Astrocyte of the cerebellum (primary cell): ENCODE results near the gene LRRC19.

Experiments
- DNase-seq: peaks from one replicate; pipeline ENCODE4 v3.0.0-alpha.2; 2011; ENCODE audit warnings: low read depth
- H3K4me3 ChIP-seq: 2 replicates; pipeline ENCODE4 v1.5.1; 2011; ENCODE audit warnings: mild to moderate bottlenecking, low read depth, low read length, moderate library complexity
- in situ Hi-C: cut with HindIII; loops from 2 replicates; pipeline ENCODE4 v1.10.0; 2017; ENCODE audit warnings: low sequenced_read_pairs
- TF ChIP-seq, protein P1 (sequence below): IDR thresholded peaks from 2 replicates; pipeline ENCODE4 v1.5.1; 2012; ENCODE audit warnings: low read length, low read depth, moderate library complexity, mild to moderate bottlenecking; ENCODE audit errors: missing control alignments

Gene LRRC19

DNA sequence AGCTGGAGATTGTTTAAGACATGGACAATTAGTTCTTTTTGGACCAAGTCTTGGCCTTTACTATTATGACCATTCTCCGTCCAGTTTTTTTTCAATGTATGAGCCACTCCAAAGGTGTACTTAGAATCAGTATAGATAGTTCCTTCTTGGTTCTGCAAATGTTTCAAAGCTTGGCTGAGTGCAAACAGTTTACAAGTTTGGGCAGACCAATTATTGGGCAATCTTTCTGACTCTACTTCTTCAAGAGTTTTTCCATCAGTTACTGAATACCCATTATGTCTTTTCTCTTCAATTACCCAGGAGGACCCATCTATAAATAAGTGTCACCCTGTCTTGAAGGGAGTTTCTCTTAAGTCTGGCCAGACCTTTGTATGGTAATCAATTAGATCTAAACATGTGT lies 33.8 kb downstream of the LRRC19 start:
- TF ChIP-seq, protein P1, sequence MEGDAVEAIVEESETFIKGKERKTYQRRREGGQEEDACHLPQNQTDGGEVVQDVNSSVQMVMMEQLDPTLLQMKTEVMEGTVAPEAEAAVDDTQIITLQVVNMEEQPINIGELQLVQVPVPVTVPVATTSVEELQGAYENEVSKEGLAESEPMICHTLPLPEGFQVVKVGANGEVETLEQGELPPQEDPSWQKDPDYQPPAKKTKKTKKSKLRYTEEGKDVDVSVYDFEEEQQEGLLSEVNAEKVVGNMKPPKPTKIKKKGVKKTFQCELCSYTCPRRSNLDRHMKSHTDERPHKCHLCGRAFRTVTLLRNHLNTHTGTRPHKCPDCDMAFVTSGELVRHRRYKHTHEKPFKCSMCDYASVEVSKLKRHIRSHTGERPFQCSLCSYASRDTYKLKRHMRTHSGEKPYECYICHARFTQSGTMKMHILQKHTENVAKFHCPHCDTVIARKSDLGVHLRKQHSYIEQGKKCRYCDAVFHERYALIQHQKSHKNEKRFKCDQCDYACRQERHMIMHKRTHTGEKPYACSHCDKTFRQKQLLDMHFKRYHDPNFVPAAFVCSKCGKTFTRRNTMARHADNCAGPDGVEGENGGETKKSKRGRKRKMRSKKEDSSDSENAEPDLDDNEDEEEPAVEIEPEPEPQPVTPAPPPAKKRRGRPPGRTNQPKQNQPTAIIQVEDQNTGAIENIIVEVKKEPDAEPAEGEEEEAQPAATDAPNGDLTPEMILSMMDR: no peak
- H3K4me3 ChIP-seq: no peak overlapping the region
- no peak for DNase-seq
- in situ Hi-C loops: no loop called here

DNA sequence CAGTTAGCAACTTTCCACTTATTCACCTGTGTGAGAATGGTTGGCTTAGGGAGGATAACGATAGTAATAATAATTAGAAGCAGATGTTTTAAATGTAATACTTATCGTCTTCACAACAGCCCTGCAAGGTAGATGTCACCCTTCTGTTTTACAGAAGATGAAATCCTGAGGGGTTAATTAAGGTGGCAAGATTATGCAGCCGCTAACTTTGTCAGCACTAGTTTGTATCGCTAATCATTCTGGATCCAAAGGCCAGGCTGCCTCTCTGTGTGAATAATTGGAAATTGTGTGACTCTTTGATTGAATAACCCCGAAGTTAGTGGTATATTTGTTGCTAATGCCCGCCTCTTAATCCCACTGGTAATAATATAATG lies 48.6 kb downstream of the LRRC19 start:
- in situ Hi-C loops: no loop called here
- peak overlapping the region; percentile 64 for H3K4me3 ChIP-seq
- no peak for DNase-seq
- TF ChIP-seq, protein P1: no peak

DNA sequence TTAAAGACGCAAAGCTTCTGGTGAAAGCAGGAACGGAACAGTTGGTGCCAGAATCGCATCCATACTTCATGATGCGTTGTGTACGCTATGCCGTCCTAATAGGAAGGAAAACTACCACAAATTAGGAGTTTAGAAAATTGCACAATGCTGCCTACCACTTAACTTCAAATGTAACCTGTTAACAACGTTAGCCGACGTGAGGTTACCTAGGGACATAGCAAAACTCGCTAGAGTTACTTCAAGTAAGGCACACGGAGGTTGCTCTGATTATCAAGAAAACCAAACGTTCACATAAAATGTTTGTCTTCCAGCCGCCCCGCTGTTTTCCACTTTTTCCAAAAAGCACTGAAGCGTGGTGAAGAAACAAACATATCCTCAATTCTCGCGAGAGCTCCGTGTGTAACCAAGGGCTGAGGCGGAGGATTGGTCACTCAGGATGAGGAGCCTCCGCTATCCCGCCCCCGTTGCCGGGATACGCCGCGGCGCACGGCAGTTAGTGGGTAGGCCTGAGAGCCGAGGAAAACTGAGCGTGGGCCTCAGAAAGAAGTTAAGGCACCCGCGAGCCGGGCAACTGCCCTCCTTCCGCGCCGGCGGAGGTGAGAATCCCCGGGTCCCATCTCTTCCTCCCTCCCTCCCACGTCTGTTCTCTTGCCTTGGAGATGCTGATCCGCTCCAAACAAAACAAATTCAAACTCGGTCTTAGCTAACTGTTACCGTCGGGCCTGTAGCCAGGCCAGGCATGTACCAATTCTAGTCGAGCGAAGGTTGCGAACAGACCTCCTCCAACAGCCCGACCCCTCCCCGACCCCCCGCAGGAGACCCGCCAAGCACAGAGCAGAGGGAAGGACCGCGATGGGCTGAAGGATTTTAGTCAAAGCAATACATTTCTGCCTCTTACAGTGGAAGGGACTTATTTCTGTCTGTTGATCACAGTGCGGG lies 49.3 kb downstream of the LRRC19 start, which contains the start of gene IFT74:
TSS of gene IFT74 (plus strand) at position 492 of the 939 bp plus-strand sequence. CDS start 5,556 bp downstream, outside the sequence.
- TF ChIP-seq, protein P1: no peak
- in situ Hi-C loops: no loop called here
- peak; percentile 96 for DNase-seq
- H3K4me3 ChIP-seq: peak within 1 kb of the TSS; percentile 64

DNA sequence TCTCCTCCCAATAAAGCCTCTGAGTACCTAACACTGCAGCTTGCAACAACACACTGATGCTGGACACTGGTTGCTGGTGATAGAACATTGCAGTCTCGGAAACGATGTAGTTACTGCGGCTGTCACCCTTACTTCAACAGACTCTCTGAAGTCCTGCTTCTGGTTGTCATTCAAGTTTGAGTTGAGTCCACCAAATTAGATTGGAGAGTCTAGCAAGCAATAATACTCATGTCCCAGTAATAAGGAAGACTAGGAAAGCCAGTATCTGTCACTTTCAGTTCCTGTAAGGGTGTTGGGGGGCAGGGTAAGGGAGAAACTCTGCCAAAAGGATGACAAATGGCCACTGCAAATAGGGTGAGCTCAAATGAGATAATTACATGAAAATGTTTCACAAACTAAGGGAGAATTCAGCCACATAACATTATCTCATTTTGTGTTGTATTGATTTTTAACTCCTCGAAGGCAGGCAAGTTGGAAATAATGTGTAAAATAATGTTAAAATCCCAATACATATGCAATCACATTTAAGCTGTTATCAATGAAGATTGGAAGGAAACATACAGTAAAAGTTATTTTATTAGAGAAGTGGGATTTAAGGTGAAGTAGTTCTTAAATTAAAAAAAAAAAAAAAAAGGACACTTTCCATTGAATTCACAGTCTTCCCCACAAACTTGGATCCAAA lies 50.1 kb downstream of the LRRC19 start:
- no peak for DNase-seq
- in situ Hi-C loops: no loop called here
- TF ChIP-seq, protein P1: no peak
- peak overlapping the region; percentile 64 for H3K4me3 ChIP-seq

DNA sequence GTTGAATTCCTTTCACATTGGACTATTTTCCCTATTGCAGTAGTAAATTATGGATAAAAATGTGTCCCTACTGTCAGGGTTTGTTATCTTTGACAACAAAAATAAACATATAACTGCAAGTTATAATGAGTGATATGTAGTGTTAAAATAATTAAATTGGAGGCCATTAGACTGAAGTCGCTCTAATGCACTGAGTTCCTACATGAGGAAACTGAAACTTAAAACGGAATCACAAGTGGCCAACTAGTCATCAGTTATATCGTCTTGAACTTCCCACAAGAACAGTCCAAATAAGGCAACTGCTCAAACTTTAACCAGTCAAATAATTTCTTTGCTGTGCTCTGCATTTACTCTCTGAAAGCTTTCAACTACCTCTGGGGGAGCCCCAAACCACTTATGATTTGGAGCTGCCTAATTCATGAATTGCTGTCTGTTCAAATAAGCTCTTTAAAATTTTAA lies 51.4 kb downstream of the LRRC19 start:
- H3K4me3 ChIP-seq: no peak overlapping the region
- DNase-seq: no peak
- TF ChIP-seq, protein P1: no peak
- in situ Hi-C loops: no loop called here

DNA sequence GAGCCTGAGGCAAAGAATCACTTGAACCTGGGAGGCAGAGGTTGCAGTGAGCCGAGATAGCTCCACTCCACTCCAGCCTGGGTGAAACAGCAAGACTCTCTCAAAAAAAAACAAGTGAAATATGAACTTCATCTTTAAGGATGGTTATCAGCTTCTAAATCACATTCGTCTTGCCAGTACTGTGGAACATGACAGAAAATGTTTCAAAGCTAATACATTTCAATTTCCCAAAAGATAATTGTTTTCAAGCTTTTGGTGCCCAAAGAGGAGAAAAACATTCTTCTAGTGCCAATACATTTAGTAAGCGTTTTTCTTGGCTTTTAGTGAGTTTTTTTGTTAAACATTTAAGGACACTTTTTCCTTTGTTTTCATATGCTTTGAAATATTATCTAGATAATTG lies 53.7 kb downstream of the LRRC19 start:
- in situ Hi-C loops: no loop called here
- TF ChIP-seq, protein P1: no peak
- H3K4me3 ChIP-seq: no peak overlapping the region
- DNase-seq: no peak
